LHCN-M2 (cell line): Measurements from ENCODE around the gene DMAP1. TPM values are rescaled to one million over a fixed set of nuclear protein-coding genes. Genes with fewer than 3 reads are reported as not detected.
"Not testable (repeated sequence)": the region's sequence is repeated elsewhere in the genome, so short reads cannot be mapped to it uniquely, and the experiment has no call there.

Source experiments
- DNase-seq: peaks from one replicate; pipeline ENCODE4 v3.0.0-alpha.2; 2012; ENCODE audit warnings: low read depth
- polyA plus RNA-seq: library from polyadenylated mRNA; unstranded; fragments of >200 nt; gene quantifications from one replicate; pipeline ENCODE4 v1.2.1, GENCODE V29; 2012; ENCODE audit warnings: missing spikeins
- total RNA-seq: library from RNA; depleted of rRNA; stranded (reverse); fragments of >200 nt; gene quantifications from 2 replicates; pipeline ENCODE4 v1.2.3, GENCODE V29; 2014; rRNA removed

DMAP1 gene
- 16.0 and 18.3 TPM in 2 replicates for total RNA-seq
- polyA plus RNA-seq = 42.2 TPM

- peak; percentile 75 for DNase-seq
Measured at GRCh38 chr1:44213222-44214112, at the start of gene DMAP1. Gene DMAP1, plus strand, starts transcription at chr1:44213471. Its CDS starts 283 bp downstream, at chr1:44213754.

GRCh38 chr1:44168520-44169098, 44.7 kb upstream of the DMAP1 start:
- no peak for DNase-seq

GRCh38 chr1:44170281-44170823, 42.9 kb upstream of the DMAP1 start:
- peak; percentile 18 for DNase-seq

- no peak for DNase-seq
Measured at GRCh38 chr1:44174630-44175029, 38.6 kb upstream of the DMAP1 start.

GRCh38 chr1:44200336-44200735, 12.9 kb upstream of the DMAP1 start:
- no peak for DNase-seq

- not testable (repeated sequence) for DNase-seq
Measured at GRCh38 chr1:44206545-44206944, 6.7 kb upstream of the DMAP1 start.

GRCh38 chr1:44208226-44208625, 5.0 kb upstream of the DMAP1 start:
- DNase-seq = no peak

GRCh38 chr1:44210595-44210994, 2.7 kb upstream of the DMAP1 start:
- DNase-seq = no peak

- DNase-seq = no peak
Measured at GRCh38 chr1:44212355-44213221, 683 bp upstream of the DMAP1 start.

GRCh38 chr1:44217809-44218410, 4.6 kb downstream of the DMAP1 start:
- peak; percentile 58 for DNase-seq

- no peak for DNase-seq
Measured at GRCh38 chr1:44218503-44219300, 5.4 kb downstream of the DMAP1 start.

GRCh38 chr1:44219301-44219626, 6.0 kb downstream of the DMAP1 start:
- DNase-seq = no peak

GRCh38 chr1:44220001-44220751, 6.9 kb downstream of the DMAP1 start:
- DNase-seq = peak; percentile 29

- no peak for DNase-seq
Measured at GRCh38 chr1:44220755-44221154, 7.5 kb downstream of the DMAP1 start.

- DNase-seq = no peak
Measured at GRCh38 chr1:44221769-44222168, 8.5 kb downstream of the DMAP1 start.

- DNase-seq = no peak
Measured at GRCh38 chr1:44222397-44223186, 9.3 kb downstream of the DMAP1 start.

GRCh38 chr1:44223187-44223610, 9.9 kb downstream of the DMAP1 start:
- DNase-seq = no peak

- DNase-seq = no peak
Measured at GRCh38 chr1:44225761-44226160, 12.5 kb downstream of the DMAP1 start.

GRCh38 chr1:44227211-44227610, 13.9 kb downstream of the DMAP1 start:
- DNase-seq = no peak
